ENCODE results near the gene CA10. TPM values are rescaled to one million over a fixed set of nuclear protein-coding genes. Genes with fewer than 3 reads are reported as not detected.

CA10 gene
- total and polyA plus RNA-seq, 2 donors (not counting 3 experiments of a cell fraction or from before 2014, with no cell fraction given), result not detected

GRCh38 chr17:51642029-51642428 is 516.5 kb downstream of the CA10 start:
- H2AFZ ChIP-seq (ENCODE audit: low read depth, low read length), result no peak overlapping the region

More at GRCh38 chr17:51642029-51642428, 516.5 kb downstream of the CA10 start:
- Histone ChIP-seq H3K36me3 (ENCODE audit: control insufficient read depth in 2 of 2, extremely low read depth in 1 of 2, insufficient read depth in 2 of 2, low read length in 2 of 2) (no peaks in the 10 kb centered on the region), H3K4me1 (ENCODE audit: control insufficient read depth, extremely low read depth, insufficient read depth, low read length) (no peaks in the 10 kb centered on the region), H3K9me1 (replicated peaks; ENCODE audit: control insufficient read depth, extremely low read depth, insufficient read depth, low read length) (no peaks in the 10 kb centered on the region), H3K27ac (ENCODE audit: insufficient read depth, low read depth, low read length) (no peak overlapping the region), H3K4me3 (replicated peaks in 1 of 3; ENCODE audit: insufficient read depth in 1 of 3, low read depth in 1 of 3, low read length in 3 of 3) (no peak overlapping the region), H4K20me1 (replicated peaks; ENCODE audit: control insufficient read depth, extremely low read depth, insufficient read depth, low read length) (no peaks in the 10 kb centered on the region), H3K79me2 (ENCODE audit: control insufficient read depth, insufficient read depth, low read length) (no peaks in the 10 kb centered on the region), H3K27me3 (ENCODE audit: control insufficient read depth in 2 of 2, insufficient read depth in 2 of 2, low read length in 2 of 2) (no peaks in the 10 kb centered on the region), H3K9ac (replicated peaks; ENCODE audit: extremely low read depth, insufficient read depth, low read length) (no peak overlapping the region), H3K9me3 (replicated peaks; ENCODE audit: control insufficient read depth, insufficient read depth, low read length) (no peaks in the 10 kb centered on the region), H3K4me2 (ENCODE audit: insufficient read depth, low read length) (no peak overlapping the region)
- FAIRE-seq (no peak), DNase-seq (ENCODE audit: low read depth, low spot score) (no peak)
- TF ChIP-seq FOS (IDR thresholded peaks at IDR 0.05; ENCODE audit: borderline replicate concordance, insufficient read depth, low read length) (no peak), JUN (IDR thresholded peaks at IDR 0.05; ENCODE audit: borderline replicate concordance, insufficient read depth, insufficient read length, low read depth) (no peak), POLR2A (IDR thresholded peaks at IDR 0.05; ENCODE audit: low read depth, low read length) (no peak), EZH2 (IDR thresholded peaks at IDR 0.05; ENCODE audit: borderline replicate concordance, low read depth, low read length, severe bottlenecking) (no peak), GATA2 (IDR thresholded peaks at IDR 0.05; ENCODE audit: insufficient read depth, insufficient read length, low read depth, low read length) (no peak), MYC (IDR thresholded peaks at IDR 0.05; ENCODE audit: low read depth, low read length) (no peak), POLR2AphosphoS5 (IDR thresholded peaks at IDR 0.05; ENCODE audit: insufficient read depth, low read depth, low read length) (no peak), MAX (IDR thresholded peaks at IDR 0.05; ENCODE audit: insufficient read depth, insufficient read length) (no peak), CTCF (IDR thresholded peaks at IDR 0.05; ENCODE audit: extremely low read depth in 1 of 2, insufficient read depth in 1 of 2, low read depth in 1 of 2, low read length in 2 of 2) (no peak)
- dilution Hi-C loops (cut with MboI; ENCODE audit: extremely low pct_ligation_motif_present, low sequenced_read_pairs), result no loop called here
- no TSS peak for BruUV-seq (replicated peaks)
- intact Hi-C loops (cut with micrococcal nuclease), result no loop called here
- POLR2A ChIA-PET, result no interaction called here
- CTCF ChIA-PET, result no interaction called here
